HL-60 (cell line): ENCODE measurements around the gene LIMCH1.

ENCODE experiments used
- CTCF ChIP-seq: IDR thresholded peaks from one replicate; pipeline ENCODE4 v1.5.1; 2011; ENCODE audit warnings: low read length, control low read depth, inconsistent platforms; ENCODE audit not compliant: insufficient read depth
- GABPA ChIP-seq: IDR thresholded peaks from 2 replicates; pipeline ENCODE4 v1.6.1; 2012; ENCODE audit warnings: low read depth

- TF ChIP-seq CTCF: no peak
- no peak for TF ChIP-seq GABPA
Observed at GRCh38 chr4:41525129-41525528, 12.8 kb upstream of the LIMCH1 start.
